Ovary (tissue), 10 donors: ENCODE data around the gene GINM1. TPM values are rescaled to one million over a fixed set of nuclear protein-coding genes. Genes with fewer than 3 reads are reported as not detected.
A peak's percentile ranks its signal among the peaks of the same experiment; 100 is the strongest.

ENCODE experiments used
- DNase-seq, 5 donors: peaks; one replicate each; pipeline ENCODE4 v3.0.0-alpha.2; 2019 to 2020
- H3K27ac ChIP-seq, 2 donors: fragments of 200-600 bp; one replicate each; pipeline versions ENCODE4 v1.5.1 to v1.8.0; 2019 to 2022
- H3K27me3 ChIP-seq: fragments of 200-600 bp; one replicate; pipeline ENCODE4 v1.8.0; 2022
- H3K36me3 ChIP-seq: fragments of 200-600 bp; sonication (generic); one replicate; pipeline ENCODE4 v1.5.1; 2019
- H3K4me1 ChIP-seq: one replicate; pipeline ENCODE4 v1.8.1; 2013; ENCODE audit warnings: mild to moderate bottlenecking, moderate library complexity; ENCODE audit not compliant: insufficient read depth
- H3K4me3 ChIP-seq: fragments of 200-600 bp; sonication (generic); one replicate; pipeline ENCODE4 v1.5.1; 2017
- H3K9me3 ChIP-seq, 2 donors: fragments of 200-600 bp in 1 of 2; sonication (generic) in 1 of 2; one replicate each; pipeline versions ENCODE4 v1.5.1 to v1.8.1; 2013 to 2019; ENCODE audit warnings: mild to moderate bottlenecking in 1 of 2, moderate library complexity in 1 of 2
- CTCF ChIP-seq, 3 donors: fragments of 450-650 bp in 2 of 3; fragments of 200-600 bp in 1 of 3; IDR thresholded peaks; one replicate each; pipeline versions ENCODE4 v1.5.1 to v1.8.0; 2016 to 2022; ENCODE audit warnings: antibody characterized with exemption in 3 of 3, mild to moderate bottlenecking in 1 of 3
- EP300 ChIP-seq: sonication (generic); formaldehyde crosslinking; IDR thresholded peaks from one replicate; pipeline ENCODE4 v1.6.1; 2017; ENCODE audit warnings: antibody characterized with exemption
- POLR2A ChIP-seq: fragments of 450-650 bp; IDR thresholded peaks from one replicate; pipeline ENCODE4 v1.6.1; 2017; ENCODE audit warnings: antibody characterized with exemption, mild to moderate bottlenecking, moderate library complexity
- WGBS, 3 donors: extraction: QIAGEN DNeasy Blood & Tissue Kit in 1 of 3; methylation state at CpG; one replicate each; pipeline versions ENCODE4 v1.1.5 to v1.1.7; 2013 to 2017; 5-methylcytosine and 5-hydroxymethylcytosine counted together
- intact Hi-C, 4 donors: fragments of 100-400 bp; cut with DNase I; formaldehyde crosslinking; loops; one replicate each; pipeline versions ENCODE4 v1.11.0 to v1.15.1; 2022 to 2023
- long read RNA-seq, 3 donors: library from polyadenylated mRNA in 2 of 3; unstranded in 2 of 3; transcript quantifications; one replicate each; pipeline ENCODE4 v2.0.0 and lab custom pipeline, GENCODE V29; 2021 to 2026
- polyA plus RNA-seq, 2 donors: library from polyadenylated mRNA; stranded (reverse); fragments of 200-250 nt in 1 of 2; fragments of 350-450 nt in 1 of 2; fragmentation: Illumina TruSeq in 1 of 2; extraction: RNeasy Lipid Tissue Mini Kit (QIAGEN cat#74804) in 1 of 2; gene quantifications; one replicate each; pipeline ENCODE4 v1.2.3, GENCODE V29; 2013 to 2014
- total RNA-seq, 7 donors: library from RNA; depleted of rRNA in 2 of 7; stranded (reverse); fragments of >200 nt in 2 of 7; fragmentation: NEBNext Ultra II Directional in 3 of 7; extraction: Animal tissue kit (Norgen Biotek cat#: 25700) in 3 of 7; gene quantifications; one replicate each; pipeline versions ENCODE4 v1.1.0 to v1.2.4, GENCODE V29; 2016 to 2023
- donor health status: DM: no; HTN: no; CAD: no; lungs with moderate emphysema.
- donor health status: DM: no; HTN: no; CAD: no.
- donor health status: Bipolar disorder and iron deficiency.
- donor health status: DM: yes; HTN: yes; CAD: no.
- donor health status: DM: no; HTN: no; CAD: no.
- donor health status: DM: yes; HTN: yes; CAD: no.

The GINM1 gene
- total RNA-seq (10 to 100 TPM; 50.4 to 82.6 (median 62.3) TPM), polyA plus RNA-seq (10 to 100 TPM; 68.3 to 69.8 TPM)
- long read RNA-seq, donor 1, transcript GINM1-201 (8 exons, 2,024 nt), result major isoform, 323 of 358 reads
- long read RNA-seq, donor 1, partial matches to known transcripts, result 12 of 358 reads
- long read RNA-seq, donor 1, other reads (novel, unspliced or antisense), result 23 of 358 reads
- long read RNA-seq, donor 2, transcript GINM1-201 (8 exons, 2,024 nt), result major isoform, 21 of 21 reads
- long read RNA-seq, donor 2, partial matches to known transcripts, result 0 of 21 reads
- long read RNA-seq, donor 2, other reads (novel, unspliced or antisense), result 0 of 21 reads
- long read RNA-seq, donor 3, transcript GINM1-201 (8 exons, 2,024 nt), result major isoform, 151 of 169 reads
- long read RNA-seq, donor 3, partial matches to known transcripts, result 2 of 169 reads
- long read RNA-seq, donor 3, other reads (novel, unspliced or antisense), result 16 of 169 reads

- DNase-seq, result peak; percentile 90 to 97 (median 94)
- Histone ChIP-seq H3K9me3 (no peaks in the 10 kb centered on the region), H3K4me1 (no peaks in the 10 kb centered on the region), H3K27ac (peak within 1 kb of the TSS; percentile 86 to 90), H3K27me3 (no peaks in the 10 kb centered on the region), H3K4me3 (peak within 1 kb of the TSS; percentile 91), H3K36me3 (no peaks in the 10 kb centered on the region)
- intact Hi-C loops, result no loop called here
- no peak for TF ChIP-seq EP300
- TF ChIP-seq CTCF (IDR thresholded peaks at IDR 0.05), result peak; percentile 31 to 61 (median 36)
- 0 to 1% (median 1%) methylated on average over 40 to 59 of the region's 59 CpGs for WGBS, 3 donors
Measured at GRCh38 chr6:149565527-149566409, at the start of gene GINM1. Gene GINM1 (plus strand): TSS chr6:149566375. CDS start chr6:149566415, 40 bp downstream.

GRCh38 chr6:149529650-149530049, 36.5 kb upstream of the GINM1 start:
- TF ChIP-seq EP300, result no peak
- no peak for TF ChIP-seq POLR2A
- no peak for TF ChIP-seq CTCF (IDR thresholded peaks at IDR 0.05)
- WGBS, 3 donors, result 93 to 98% (median 94%) methylated on average over 5 of the region's 5 CpGs
- intact Hi-C loops, result no loop called here
- Histone ChIP-seq H3K27me3 (no peaks in the 10 kb centered on the region), H3K27ac (no peak overlapping the region), H3K4me3 (no peak overlapping the region), H3K4me1 (no peaks in the 10 kb centered on the region), H3K36me3 (no peaks in the 10 kb centered on the region), H3K9me3 (no peaks in the 10 kb centered on the region)
- no peak for DNase-seq

GRCh38 chr6:149534742-149535141, 31.4 kb upstream of the GINM1 start:
- no peaks in the 10 kb centered on the region for H3K36me3 ChIP-seq
- WGBS, 3 donors, result 82 to 92% (median 88%) methylated on average over 1 of the region's 1 CpG
- no peak for DNase-seq
- no peaks in the 10 kb centered on the region for H3K9me3 ChIP-seq
- TF ChIP-seq POLR2A, result no peak
- TF ChIP-seq CTCF (IDR thresholded peaks at IDR 0.05), result no peak
- no peak for TF ChIP-seq EP300
- intact Hi-C loops, result no loop called here
- H3K27me3 ChIP-seq, result no peaks in the 10 kb centered on the region
- H3K4me3 ChIP-seq, result no peak overlapping the region
- H3K4me1 ChIP-seq, result no peaks in the 10 kb centered on the region
- H3K27ac ChIP-seq, result no peak overlapping the region

GRCh38 chr6:149541139-149541538, 25.0 kb upstream of the GINM1 start:
- no peaks in the 10 kb centered on the region for H3K9me3 ChIP-seq
- peaks cover 9% of the 10 kb centered on the region for H3K4me1 ChIP-seq
- H3K27me3 ChIP-seq, result no peaks in the 10 kb centered on the region
- intact Hi-C loops, result loop anchor here in 1 of 4 donors (10.0 kb wide), 1 partner anchor 384 kb away; the partner anchor contains the start of gene RAET1G
- no peak for DNase-seq
- TF ChIP-seq POLR2A (no peak), CTCF (IDR thresholded peaks at IDR 0.05) (no peak), EP300 (no peak)
- 80 to 86% (median 81%) methylated on average over 2 of the region's 2 CpGs for WGBS, 3 donors
- no peaks in the 10 kb centered on the region for H3K36me3 ChIP-seq
- no peak overlapping the region for H3K4me3 ChIP-seq
- no peak overlapping the region for H3K27ac ChIP-seq
